ENCODE measurements around the gene ECI1.

DNA sequence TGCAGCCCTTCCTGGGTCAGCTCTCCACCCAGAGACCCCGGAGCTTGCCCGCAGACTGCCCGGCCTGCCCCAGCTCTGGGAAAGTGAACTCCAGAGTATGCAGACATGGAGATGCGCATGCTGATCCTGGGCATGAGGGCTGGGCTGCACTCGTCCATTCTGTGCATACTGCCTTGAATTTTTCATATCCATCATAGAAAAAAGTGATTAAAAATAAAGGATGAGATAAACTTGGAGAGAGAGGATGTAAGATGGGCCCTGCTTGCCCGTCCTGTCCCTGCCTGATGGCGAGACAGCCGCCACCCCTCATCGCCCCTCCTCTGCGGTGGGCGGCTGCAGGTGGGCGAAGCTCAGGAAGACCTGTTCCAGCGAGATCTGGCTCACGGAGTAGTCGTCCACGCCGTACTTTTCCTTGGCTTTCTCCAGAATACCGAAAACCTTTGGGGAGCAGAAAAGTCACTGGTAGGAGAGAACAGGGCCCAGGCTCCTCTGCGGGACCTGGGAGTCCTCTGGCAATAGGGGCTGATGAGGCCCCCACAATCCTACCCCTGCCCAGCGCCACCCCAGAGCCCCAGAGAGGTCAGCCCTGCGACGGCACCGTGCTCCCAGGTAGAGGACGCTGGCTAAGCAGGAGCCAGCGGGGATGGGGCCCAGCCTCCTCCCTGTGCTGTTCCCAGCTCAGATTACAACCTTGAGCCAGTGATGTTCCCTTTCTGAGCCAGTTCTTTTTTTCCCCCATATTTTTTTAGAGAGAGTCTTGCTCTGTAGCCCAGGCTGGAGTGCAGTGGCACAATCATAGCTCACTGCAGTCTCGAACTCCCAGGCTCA is 25.2 kb upstream of the ECI1 start:
- TF ChIP-seq, protein P1, sequence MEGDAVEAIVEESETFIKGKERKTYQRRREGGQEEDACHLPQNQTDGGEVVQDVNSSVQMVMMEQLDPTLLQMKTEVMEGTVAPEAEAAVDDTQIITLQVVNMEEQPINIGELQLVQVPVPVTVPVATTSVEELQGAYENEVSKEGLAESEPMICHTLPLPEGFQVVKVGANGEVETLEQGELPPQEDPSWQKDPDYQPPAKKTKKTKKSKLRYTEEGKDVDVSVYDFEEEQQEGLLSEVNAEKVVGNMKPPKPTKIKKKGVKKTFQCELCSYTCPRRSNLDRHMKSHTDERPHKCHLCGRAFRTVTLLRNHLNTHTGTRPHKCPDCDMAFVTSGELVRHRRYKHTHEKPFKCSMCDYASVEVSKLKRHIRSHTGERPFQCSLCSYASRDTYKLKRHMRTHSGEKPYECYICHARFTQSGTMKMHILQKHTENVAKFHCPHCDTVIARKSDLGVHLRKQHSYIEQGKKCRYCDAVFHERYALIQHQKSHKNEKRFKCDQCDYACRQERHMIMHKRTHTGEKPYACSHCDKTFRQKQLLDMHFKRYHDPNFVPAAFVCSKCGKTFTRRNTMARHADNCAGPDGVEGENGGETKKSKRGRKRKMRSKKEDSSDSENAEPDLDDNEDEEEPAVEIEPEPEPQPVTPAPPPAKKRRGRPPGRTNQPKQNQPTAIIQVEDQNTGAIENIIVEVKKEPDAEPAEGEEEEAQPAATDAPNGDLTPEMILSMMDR (conservative IDR thresholded peaks at IDR 0.05; ENCODE audit: low read depth, low read length): no peak
- TF ChIP-seq EZH2 (IDR thresholded peaks at IDR 0.05; ENCODE audit: low read length, unreplicated experiment): no peak
